Measurements from ENCODE around the gene MSH5.

MSH5 gene

GRCh38 chr6:31770860-31771259, 31.1 kb downstream of the MSH5 start:
- no peak for TF ChIP-seq JUND (IDR thresholded peaks at IDR 0.05; ENCODE audit: low read depth)
- in situ Hi-C loops (cut with HindIII; ENCODE audit: low pct_unique_long_range_greater_than_20kb, low sequenced_read_pairs) = no loop called here
- DNase-seq (ENCODE audit: low read depth in 1 of 2, low spot score in 1 of 2) = no peak

- DNase-seq (ENCODE audit: low read depth in 1 of 2, low spot score in 1 of 2) = no peak
- TF ChIP-seq JUND (IDR thresholded peaks at IDR 0.05; ENCODE audit: low read depth) = no peak
- in situ Hi-C loops (cut with HindIII; ENCODE audit: low pct_unique_long_range_greater_than_20kb, low sequenced_read_pairs) = no loop called here
These were observed 32.2 kb downstream of the MSH5 start for GRCh38 chr6:31771992-31772358.

- in situ Hi-C loops (cut with HindIII; ENCODE audit: low pct_unique_long_range_greater_than_20kb, low sequenced_read_pairs) = no loop called here
- no peak for TF ChIP-seq JUND (IDR thresholded peaks at IDR 0.05; ENCODE audit: low read depth)
These were observed 35.4 kb downstream of the MSH5 start for GRCh38 chr6:31775184-31775583.

DNA sequence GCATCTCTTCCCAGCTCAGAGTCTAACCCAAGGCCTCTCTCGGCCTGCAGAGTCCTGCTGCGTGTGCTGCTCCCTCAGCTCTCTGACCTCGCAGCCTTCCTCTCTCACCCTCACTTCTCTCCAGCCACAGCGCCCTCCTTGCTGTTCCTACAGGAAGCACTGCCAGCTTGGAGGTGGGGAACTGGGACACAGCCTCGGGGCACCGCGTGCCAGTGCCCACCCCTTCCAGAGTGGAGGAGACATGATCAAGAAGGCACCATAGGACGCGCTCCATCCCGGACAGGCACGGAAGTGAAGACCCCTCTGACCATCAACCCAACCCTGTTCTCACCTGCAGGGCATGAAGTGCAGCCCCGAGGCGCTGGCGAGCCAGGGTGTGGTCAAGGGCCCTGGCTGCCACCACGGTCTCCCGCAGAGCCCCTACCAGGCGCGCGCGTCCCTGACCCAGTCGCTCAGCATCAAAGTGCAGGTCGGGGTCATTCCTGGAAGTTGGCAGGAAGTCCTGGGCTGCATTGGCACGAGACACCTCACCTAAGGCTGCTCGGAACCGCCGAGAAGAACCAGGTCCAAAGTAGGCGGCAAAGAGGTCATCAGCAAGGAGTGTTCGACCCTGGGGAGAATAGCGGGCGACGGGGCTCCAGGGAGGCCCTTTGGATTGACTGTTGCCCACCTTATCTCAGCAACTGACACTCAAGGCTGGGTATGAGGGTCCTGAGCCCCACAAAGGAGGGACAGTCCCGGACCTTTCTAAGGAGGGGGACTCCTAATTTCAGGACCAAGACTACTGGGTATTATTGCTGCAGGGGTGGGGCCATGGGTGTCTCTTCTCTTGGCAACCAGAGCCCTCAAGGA, 36.1 kb downstream of the MSH5 start:
- DNase-seq (ENCODE audit: low read depth in 1 of 2, low spot score in 1 of 2) = no peak
- in situ Hi-C loops (cut with HindIII; ENCODE audit: low pct_unique_long_range_greater_than_20kb, low sequenced_read_pairs) = no loop called here
- TF ChIP-seq JUND (IDR thresholded peaks at IDR 0.05; ENCODE audit: low read depth) = no peak

More at GRCh38 chr6:31775184-31775583, 35.4 kb downstream of the MSH5 start:
- DNase-seq (ENCODE audit: low read depth in 1 of 2, low spot score in 1 of 2) = peak; percentile 42 to 72

DNA sequence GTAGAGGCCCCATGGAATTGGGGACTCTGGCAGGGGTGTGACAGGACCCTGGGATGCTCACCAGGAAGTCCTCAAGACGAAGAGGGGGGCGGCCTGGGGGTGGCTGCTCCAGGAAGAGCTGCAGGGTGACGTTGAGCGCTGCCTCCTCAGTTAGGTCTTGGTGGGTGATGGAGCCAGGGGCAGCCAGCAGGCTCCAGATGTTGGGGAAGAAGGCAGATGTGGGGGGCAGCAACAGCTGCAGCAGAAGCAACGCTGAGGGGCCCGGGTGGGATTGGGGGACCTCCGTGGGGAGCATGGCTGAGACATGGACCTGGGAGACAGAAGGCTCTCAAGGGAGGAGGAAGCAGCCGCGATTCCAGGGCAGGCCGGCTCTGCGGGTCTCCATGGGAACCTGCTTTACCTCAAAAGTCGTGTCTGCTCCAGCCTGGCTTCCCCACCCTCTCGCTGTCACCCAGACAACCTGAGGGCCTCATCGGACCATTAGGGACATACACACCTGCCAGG, 36.7 kb downstream of the MSH5 start:
- no peak for DNase-seq (ENCODE audit: low read depth in 1 of 2, low spot score in 1 of 2)
- in situ Hi-C loops (cut with HindIII; ENCODE audit: low pct_unique_long_range_greater_than_20kb, low sequenced_read_pairs) = no loop called here

GRCh38 chr6:31776989-31777666, 37.3 kb downstream of the MSH5 start, which contains the start of gene VWA7:
Gene VWA7 (minus strand): TSS chr6:31777328. CDS start chr6:31776779, 549 bp downstream.
- in situ Hi-C loops (cut with HindIII; ENCODE audit: low pct_unique_long_range_greater_than_20kb, low sequenced_read_pairs) = no loop called here
- peak in 1 of 2 experiments; percentile 44 for DNase-seq (ENCODE audit: low read depth in 1 of 2, low spot score in 1 of 2)
- no peak for TF ChIP-seq JUND (IDR thresholded peaks at IDR 0.05; ENCODE audit: low read depth)

More for the DNA sequence above, 36.7 kb downstream of the MSH5 start:
- TF ChIP-seq JUND (IDR thresholded peaks at IDR 0.05; ENCODE audit: low read depth) = no peak

DNA sequence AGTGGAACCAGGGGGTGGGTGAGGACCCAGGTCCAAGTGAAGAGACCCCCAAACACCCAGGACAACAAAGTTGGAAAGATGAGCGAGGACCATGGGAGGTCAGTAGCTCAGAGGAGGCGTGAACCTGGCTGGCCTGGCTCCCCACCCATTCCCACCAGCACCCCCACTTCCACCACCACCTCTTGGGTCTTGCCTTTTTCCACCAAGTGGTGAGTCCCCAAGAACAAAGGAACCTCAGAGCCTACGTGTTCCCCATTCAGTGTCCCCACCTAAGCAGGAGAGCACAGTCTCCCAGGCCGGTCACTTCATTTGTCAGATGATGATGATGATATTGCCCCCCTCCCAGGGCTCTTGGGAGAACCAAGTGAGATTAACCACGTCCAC, 37.9 kb downstream of the MSH5 start:
- no peak for TF ChIP-seq JUND (IDR thresholded peaks at IDR 0.05; ENCODE audit: low read depth)
- in situ Hi-C loops (cut with HindIII; ENCODE audit: low pct_unique_long_range_greater_than_20kb, low sequenced_read_pairs) = no loop called here
- no peak for DNase-seq (ENCODE audit: low read depth in 1 of 2, low spot score in 1 of 2)

- TF ChIP-seq JUND (IDR thresholded peaks at IDR 0.05; ENCODE audit: low read depth) = no peak
- in situ Hi-C loops (cut with HindIII; ENCODE audit: low pct_unique_long_range_greater_than_20kb, low sequenced_read_pairs) = no loop called here
- DNase-seq (ENCODE audit: low read depth in 1 of 2, low spot score in 1 of 2) = no peak
These were observed 38.4 kb downstream of the MSH5 start for GRCh38 chr6:31778193-31778592.

DNA sequence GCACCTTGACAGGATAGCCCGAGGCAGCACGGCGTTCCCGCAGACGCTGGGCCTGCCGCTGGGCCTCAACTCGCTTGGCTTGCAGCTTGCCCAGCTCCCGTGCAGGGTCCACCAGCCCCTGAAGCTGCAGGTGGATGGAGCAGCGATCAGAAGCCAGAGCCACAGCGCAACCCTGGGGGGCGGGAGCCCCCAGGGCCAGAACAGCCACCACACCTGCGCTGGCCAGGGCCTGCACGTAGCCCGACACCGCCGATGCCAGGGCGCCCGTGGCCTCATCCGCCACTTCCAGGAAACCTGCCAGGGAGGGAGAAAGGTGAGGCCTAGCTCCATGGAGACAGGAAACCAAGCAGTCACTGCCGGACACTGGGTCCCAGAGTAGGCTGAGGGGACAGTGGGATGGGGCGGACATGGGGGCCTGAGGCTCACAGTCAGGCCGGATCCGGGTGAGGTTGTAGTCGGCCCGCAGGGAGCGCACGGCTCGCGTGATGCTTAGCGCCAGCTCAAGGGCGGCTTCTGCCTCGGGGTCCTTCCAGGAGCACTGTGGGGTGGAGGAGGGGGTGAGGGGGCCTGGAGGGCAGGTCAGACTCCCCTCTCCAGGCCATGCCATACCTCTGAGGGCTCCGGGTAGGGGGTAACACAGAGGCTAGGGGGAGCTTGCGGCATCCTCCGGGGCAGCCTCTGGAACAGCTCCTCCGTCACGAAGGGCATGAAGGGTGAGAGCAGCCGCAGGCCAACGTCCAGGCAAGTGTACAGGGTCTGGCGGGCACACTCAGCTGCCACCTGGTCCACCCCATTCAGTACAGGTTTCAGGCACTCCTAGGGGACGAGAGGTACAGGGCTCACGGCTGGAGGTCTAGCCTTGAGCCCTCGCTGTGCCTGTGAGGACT, 39.4 kb downstream of the MSH5 start:
- in situ Hi-C loops (cut with HindIII; ENCODE audit: low pct_unique_long_range_greater_than_20kb, low sequenced_read_pairs) = no loop called here
- TF ChIP-seq JUND (IDR thresholded peaks at IDR 0.05; ENCODE audit: low read depth) = no peak
- DNase-seq (ENCODE audit: low read depth in 1 of 2, low spot score in 1 of 2) = no peak

- TF ChIP-seq JUND (IDR thresholded peaks at IDR 0.05; ENCODE audit: low read depth) = no peak
- no peak for DNase-seq (ENCODE audit: low read depth in 1 of 2, low spot score in 1 of 2)
- in situ Hi-C loops (cut with HindIII; ENCODE audit: low pct_unique_long_range_greater_than_20kb, low sequenced_read_pairs) = no loop called here
These were observed 40.1 kb downstream of the MSH5 start for GRCh38 chr6:31779908-31780307.

GRCh38 chr6:31780507-31781243, 40.9 kb downstream of the MSH5 start:
- in situ Hi-C loops (cut with HindIII; ENCODE audit: low pct_unique_long_range_greater_than_20kb, low sequenced_read_pairs) = no loop called here
- no peak for DNase-seq (ENCODE audit: low read depth in 1 of 2, low spot score in 1 of 2)
- no peak for TF ChIP-seq JUND (IDR thresholded peaks at IDR 0.05; ENCODE audit: low read depth)
